ENCODE results near the gene RXRB.
"Not testable (repeated sequence)": the region's sequence is repeated elsewhere in the genome, so short reads cannot be mapped to it uniquely, and the experiment has no call there.

RXRB gene

GRCh38 chr6:33200219-33201146 is at the start of gene RXRB, which contains the start of gene SLC39A7:
Gene RXRB, minus strand, starts transcription at chr6:33200665. Its CDS starts 189 bp downstream, at chr6:33200476.
Gene SLC39A7, plus strand, starts transcription at chr6:33200867. Its CDS starts 379 bp downstream, at chr6:33201246.
- DNase-seq, result peak; percentile 93

GRCh38 chr6:33249732-33250630 is 49.5 kb upstream of the RXRB start:
- peak; percentile 45 for DNase-seq

GRCh38 chr6:33248932-33249731 is 48.7 kb upstream of the RXRB start:
- DNase-seq, result peak; percentile 96

GRCh38 chr6:33248643-33248931 is 48.1 kb upstream of the RXRB start:
- DNase-seq, result peak; percentile 28

GRCh38 chr6:33247977-33248642 is 47.6 kb upstream of the RXRB start:
- peak; percentile 69 for DNase-seq

- DNase-seq, result no peak
These were observed 43.0 kb upstream of the RXRB start for GRCh38 chr6:33243476-33243875.

- no peak for DNase-seq
These were observed 41.5 kb upstream of the RXRB start for GRCh38 chr6:33241968-33242367.

GRCh38 chr6:33237741-33238140 is 37.3 kb upstream of the RXRB start:
- no peak for DNase-seq

GRCh38 chr6:33236852-33237251 is 36.4 kb upstream of the RXRB start:
- DNase-seq, result no peak

GRCh38 chr6:33236328-33236727 is 35.9 kb upstream of the RXRB start:
- DNase-seq, result no peak

GRCh38 chr6:33235221-33235634 is 34.8 kb upstream of the RXRB start:
- DNase-seq, result no peak

- DNase-seq, result not testable (repeated sequence)
These were observed 26.1 kb upstream of the RXRB start for GRCh38 chr6:33226503-33227120.

GRCh38 chr6:33217681-33218080 is 17.2 kb upstream of the RXRB start:
- no peak for DNase-seq

GRCh38 chr6:33217246-33217645 is 16.8 kb upstream of the RXRB start:
- no peak for DNase-seq

GRCh38 chr6:33216117-33216649 is 15.7 kb upstream of the RXRB start:
- DNase-seq, result no peak

GRCh38 chr6:33215271-33216116 is 15.0 kb upstream of the RXRB start:
- DNase-seq, result no peak

- DNase-seq, result no peak
These were observed 13.5 kb upstream of the RXRB start for GRCh38 chr6:33213989-33214335.

- DNase-seq, result no peak
These were observed 12.9 kb upstream of the RXRB start for GRCh38 chr6:33213166-33213988.

GRCh38 chr6:33212857-33213165 is 12.3 kb upstream of the RXRB start:
- DNase-seq, result no peak

All from NCI-H1092 treated with DMSO at 0.1 percent for 48 hours (cell line).